Loucy (cell line): ENCODE data around the gene THRAP3.

Experiments used
- EZH2phosphoT487 ChIP-seq: fragments of 200-600 bp; IDR thresholded peaks from 2 replicates; pipeline ENCODE4 v1.6.1; 2018; ENCODE audit warnings: antibody characterized with exemption, mild to moderate bottlenecking, moderate library complexity, borderline replicate concordance
- TF ChIP-seq, protein P1 (sequence below): fragments of 200-600 bp; sonication (generic); conservative IDR thresholded peaks from 2 replicates; pipeline ENCODE4 v1.5.1; 2014; ENCODE audit warnings: mild to moderate bottlenecking, antibody characterized with exemption, low read length

DNA sequence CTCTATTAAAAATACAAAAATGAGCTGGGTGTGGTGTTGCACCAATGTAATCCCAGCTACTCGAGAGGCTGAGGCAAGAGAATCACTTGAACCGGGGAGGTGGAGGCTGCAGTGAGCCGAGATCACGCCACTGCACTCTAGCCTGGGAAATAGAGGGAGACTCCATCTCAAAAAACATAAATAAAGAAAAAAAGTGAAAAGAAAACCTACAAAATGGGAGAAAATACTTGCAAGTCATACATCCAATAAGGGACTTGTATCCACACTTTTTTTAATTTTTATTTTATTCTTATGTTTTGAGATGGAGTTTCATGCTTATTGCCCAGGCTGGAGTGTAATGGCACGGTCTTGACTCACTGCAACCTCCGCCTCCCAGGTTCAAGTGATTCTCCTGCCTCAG, 52.4 kb downstream of the THRAP3 start:
- TF ChIP-seq, protein P1, sequence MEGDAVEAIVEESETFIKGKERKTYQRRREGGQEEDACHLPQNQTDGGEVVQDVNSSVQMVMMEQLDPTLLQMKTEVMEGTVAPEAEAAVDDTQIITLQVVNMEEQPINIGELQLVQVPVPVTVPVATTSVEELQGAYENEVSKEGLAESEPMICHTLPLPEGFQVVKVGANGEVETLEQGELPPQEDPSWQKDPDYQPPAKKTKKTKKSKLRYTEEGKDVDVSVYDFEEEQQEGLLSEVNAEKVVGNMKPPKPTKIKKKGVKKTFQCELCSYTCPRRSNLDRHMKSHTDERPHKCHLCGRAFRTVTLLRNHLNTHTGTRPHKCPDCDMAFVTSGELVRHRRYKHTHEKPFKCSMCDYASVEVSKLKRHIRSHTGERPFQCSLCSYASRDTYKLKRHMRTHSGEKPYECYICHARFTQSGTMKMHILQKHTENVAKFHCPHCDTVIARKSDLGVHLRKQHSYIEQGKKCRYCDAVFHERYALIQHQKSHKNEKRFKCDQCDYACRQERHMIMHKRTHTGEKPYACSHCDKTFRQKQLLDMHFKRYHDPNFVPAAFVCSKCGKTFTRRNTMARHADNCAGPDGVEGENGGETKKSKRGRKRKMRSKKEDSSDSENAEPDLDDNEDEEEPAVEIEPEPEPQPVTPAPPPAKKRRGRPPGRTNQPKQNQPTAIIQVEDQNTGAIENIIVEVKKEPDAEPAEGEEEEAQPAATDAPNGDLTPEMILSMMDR: no peak
- TF ChIP-seq EZH2phosphoT487: no peak
